GM12878 (cell line): Measurements from ENCODE around the gene SCAMP4. TPM values are rescaled to one million over a fixed set of nuclear protein-coding genes. Genes with fewer than 3 reads are reported as not detected.

Experiments used
- ATAC-seq: fragments of 200-7000 bp; cut with Tn5 transposase; 3 replicates; pipeline ENCODE4 v1.9.1; 2020; ENCODE audit warnings: mild to moderate bottlenecking, moderate library complexity
- BruUV-seq: library from RNA; stranded (reverse); fragments of 400-500 nt; replicated peaks from 2 replicates; lab custom pipeline; 2021; lab: Mats Ljungman, UMichigan
- CTCF ChIA-PET: fragments of 300-600 bp; sonication (Branson Sonifier 250); formaldehyde crosslinking; extraction: SDS; loops from one replicate; lab custom pipeline; 2021; ENCODE audit warnings: inconsistent platforms; lab: Yijun Ruan, JAX
- POLR2A ChIA-PET: fragments of 350-600 bp; formaldehyde crosslinking; extraction: SDS; loops from one replicate; lab custom pipeline; 2021; ENCODE audit warnings: inconsistent platforms; lab: Charles Lee
- RAD21 ChIA-PET: fragments of 300-600 bp; sonication (Branson Sonifier 250); formaldehyde crosslinking; loops from one replicate; lab custom pipeline; 2023; ENCODE audit warnings: antibody characterized with exemption; ENCODE audit not compliant: unreplicated experiment; lab: Charles Lee
- SMC1A ChIA-PET: fragments of 300-600 bp; sonication (Branson Sonifier 250); formaldehyde crosslinking; loops from one replicate; lab custom pipeline; 2023; ENCODE audit not compliant: unreplicated experiment, uncharacterized antibody; lab: Charles Lee
- DNase-seq: peaks from one replicate; pipeline ENCODE4 v3.0.0-alpha.2; 2011; ENCODE audit warnings: low read depth, low spot score
- FAIRE-seq: peaks from 3 replicates; lab custom pipeline; 2011; peaks lifted over from hg19 to GRCh38; lab: Jason Lieb, UNC
- H2AFZ ChIP-seq: 2 replicates; pipeline ENCODE4 v1.6.0; 2011; ENCODE audit warnings: low read depth, low read length, control low read depth; ENCODE audit not compliant: control insufficient read depth
- H3K27ac ChIP-seq: 2 replicates; pipeline ENCODE4 v1.5.1; 2011; ENCODE audit warnings: control low read depth; ENCODE audit not compliant: control insufficient read depth, insufficient read depth
- H3K27me3 ChIP-seq, 2 experiments: replicated peaks in 1 of 2; 2 replicates each; pipeline versions ENCODE4 v1.6.0 to v1.6.1; 2011; ENCODE audit warnings: low read length in 1 of 2; ENCODE audit not compliant: control insufficient read depth in 2 of 2, insufficient read depth in 2 of 2
- H3K36me3 ChIP-seq, 2 experiments: 2 replicates each; pipeline ENCODE4 v1.5.1; 2011; ENCODE audit warnings: low read length in 1 of 2; ENCODE audit not compliant: control insufficient read depth in 2 of 2, insufficient read depth in 2 of 2
- H3K4me1 ChIP-seq: 2 replicates; pipeline ENCODE4 v1.6.1; 2011; ENCODE audit warnings: mild to moderate bottlenecking, low read length, moderate library complexity, mixed read lengths; ENCODE audit not compliant: control insufficient read depth, insufficient read depth
- H3K4me2 ChIP-seq: 2 replicates; pipeline ENCODE4 v1.6.0; 2011; ENCODE audit warnings: control low read depth; ENCODE audit not compliant: control insufficient read depth, insufficient read depth
- H3K4me3 ChIP-seq: fragments of 200-600 bp; sonication (generic); 2 replicates; pipeline ENCODE4 v1.5.1; 2016
- H3K79me2 ChIP-seq: 2 replicates; pipeline ENCODE4 v1.6.0; 2011; ENCODE audit warnings: low read length; ENCODE audit not compliant: control insufficient read depth, insufficient read depth
- H3K9ac ChIP-seq: 2 replicates; pipeline ENCODE4 v1.8.0; 2011; ENCODE audit warnings: low read length, control low read depth, mixed read lengths; ENCODE audit not compliant: control insufficient read depth, insufficient read depth
- H3K9me3 ChIP-seq: replicated peaks from 3 replicates; pipeline ENCODE4 v1.5.1; 2011; ENCODE audit warnings: mild to moderate bottlenecking, low read length; ENCODE audit not compliant: control insufficient read depth, insufficient read depth
- H4K20me1 ChIP-seq: 2 replicates; pipeline ENCODE4 v1.6.0; 2011; ENCODE audit not compliant: control insufficient read depth, insufficient read depth
- CBX3 ChIP-seq: fragments of 200-600 bp; sonication (generic); IDR thresholded peaks from 2 replicates; pipeline ENCODE4 v1.6.1; 2016; ENCODE audit warnings: low read depth, borderline replicate concordance
- CBX5 ChIP-seq: sonication (generic); IDR thresholded peaks from 2 replicates; pipeline ENCODE4 v1.6.1; 2016; ENCODE audit warnings: low read depth, moderate library complexity, mild to moderate bottlenecking, inconsistent platforms
- CREB1 ChIP-seq: IDR thresholded peaks from 2 replicates; pipeline ENCODE4 v1.6.1; 2012; ENCODE audit warnings: low read depth, mild to moderate bottlenecking, inconsistent platforms
- CTCF ChIP-seq, 3 experiments: IDR thresholded peaks in 2 of 3; conservative IDR thresholded peaks in 1 of 3; 2 replicates each; pipeline ENCODE4 v1.5.1; 2011; ENCODE audit warnings: low read depth in 3 of 3, low read length in 3 of 3, mild to moderate bottlenecking in 3 of 3, control low read depth in 2 of 3, moderate library complexity in 2 of 3, inconsistent platforms in 1 of 3, mixed read lengths in 1 of 3; ENCODE audit not compliant: control insufficient read depth in 2 of 3, insufficient read depth in 1 of 3; ENCODE audit errors: extremely low read depth in 1 of 3
- ELK1 ChIP-seq: IDR thresholded peaks from 2 replicates; pipeline ENCODE4 v1.6.1; 2012; ENCODE audit warnings: low read depth, low read length, improper control_type of control experiment
- KAT2A ChIP-seq: conservative IDR thresholded peaks from 2 replicates; pipeline ENCODE4 v1.6.1; 2011; ENCODE audit warnings: low read depth, low read length; ENCODE audit not compliant: control insufficient read depth
- MEF2B ChIP-seq: fragments of 450-650 bp; IDR thresholded peaks from 2 replicates; pipeline ENCODE4 v1.6.1; 2018; ENCODE audit warnings: mild to moderate bottlenecking, moderate library complexity; ENCODE audit not compliant: partially characterized antibody, poor library complexity, severe bottlenecking
- MLLT1 ChIP-seq: fragments of 450-650 bp; IDR thresholded peaks from 2 replicates; pipeline ENCODE4 v1.6.1; 2016; ENCODE audit warnings: mild to moderate bottlenecking
- MXI1 ChIP-seq: fragments of 150-350 bp; IDR thresholded peaks from 2 replicates; pipeline ENCODE4 v1.6.1; 2011; ENCODE audit warnings: low read depth, mild to moderate bottlenecking, inconsistent platforms, low read length, improper control_type of control experiment
- NBN ChIP-seq: fragments of 450-650 bp; IDR thresholded peaks from 2 replicates; pipeline ENCODE4 v1.6.1; 2016
- NR2C2 ChIP-seq: IDR thresholded peaks from 2 replicates; pipeline ENCODE4 v1.6.1; 2011; ENCODE audit warnings: borderline replicate concordance, low read depth; ENCODE audit not compliant: control insufficient read depth, insufficient read length
- NRF1 ChIP-seq: conservative IDR thresholded peaks from 2 replicates; pipeline ENCODE4 v1.6.1; 2011; ENCODE audit warnings: mild to moderate bottlenecking, low read depth, low read length, improper control_type of control experiment
- PAX5 ChIP-seq: IDR thresholded peaks from 2 replicates; pipeline ENCODE4 v1.6.1; 2011; ENCODE audit warnings: low read depth, low read length, borderline replicate concordance
- RAD21 ChIP-seq: IDR thresholded peaks from 2 replicates; pipeline ENCODE4 v1.6.1; 2011; ENCODE audit warnings: mild to moderate bottlenecking, low read depth, low read length, moderate library complexity; ENCODE audit not compliant: insufficient read depth
- RAD51 ChIP-seq: fragments of 450-650 bp; IDR thresholded peaks from 2 replicates; pipeline ENCODE4 v1.6.1; 2016; ENCODE audit warnings: moderate library complexity, mild to moderate bottlenecking, inconsistent platforms
- SIN3A ChIP-seq: IDR thresholded peaks from 2 replicates; pipeline ENCODE4 v1.6.1; 2012; ENCODE audit warnings: low read depth, low read length, improper control_type of control experiment
- SMAD1 ChIP-seq: fragments of 450-650 bp; IDR thresholded peaks from 2 replicates; pipeline ENCODE4 v1.6.1; 2018; ENCODE audit warnings: mild to moderate bottlenecking, low read depth; ENCODE audit not compliant: partially characterized antibody
- SRF ChIP-seq, 2 experiments: IDR thresholded peaks; 2 replicates each; pipeline ENCODE4 v1.6.1; 2011; ENCODE audit warnings: low read depth in 2 of 2, low read length in 2 of 2, mild to moderate bottlenecking in 1 of 2, moderate library complexity in 1 of 2
- ZNF24 ChIP-seq: fragments of 450-650 bp; IDR thresholded peaks from 2 replicates; pipeline ENCODE4 v1.6.1; 2017; ENCODE audit warnings: antibody characterized with exemption, mild to moderate bottlenecking
- ZNF384 ChIP-seq: IDR thresholded peaks from 2 replicates; pipeline ENCODE4 v1.6.1; 2012; ENCODE audit warnings: low read depth, mild to moderate bottlenecking, low read length, improper control_type of control experiment, borderline replicate concordance
- WGBS: methylation state at CpG from one replicate; pipeline ENCODE4 v1.1.6; 2016; ENCODE audit warnings: low lambda C conversion rate; ENCODE audit not compliant: insufficient replicate concordance, insufficient coverage; ENCODE audit errors: missing lambda C conversion rate; 5-methylcytosine and 5-hydroxymethylcytosine counted together
- in situ Hi-C: fragments of 300-500 bp; cut with MboI; formaldehyde crosslinking; loops from 9 replicates; pipeline ENCODE4 v1.14.3; 2018; ENCODE audit warnings: mixed read lengths
- intact Hi-C: fragments of 100-400 bp; cut with micrococcal nuclease; formaldehyde crosslinking; loops from one replicate; pipeline ENCODE4 v1.14.2; 2022; ENCODE audit not compliant: unreplicated experiment
- polyA plus RNA-seq, 11 experiments: library from polyadenylated mRNA; depleted of rRNA in 4 of 11; unstranded in 6 of 11; stranded (reverse) in 5 of 11; fragments of >200 nt; fragmentation: Nextera tagmentation in 4 of 11; fragmentation: Illumina TruSeq in 1 of 11; extraction: Ambion mirVana in 4 of 11; extraction: Trizol in 1 of 11; gene quantifications; 1 replicate in 1 of 11; 2 replicates in 10 of 11; pipeline versions ENCODE4 v1.2.1 to v1.2.3, GENCODE V29; 2011 to 2016; ENCODE audit warnings: inconsistent platforms in 2 of 11, missing spikeins in 2 of 11, low read depth in 1 of 11
- total RNA-seq, 4 experiments: library from RNA; depleted of rRNA in 3 of 4; stranded (reverse); fragments of >200 nt in 3 of 4; fragmentation: Illumina TruSeq in 1 of 4; extraction: Trizol in 1 of 4; gene quantifications; 2 replicates each; pipeline versions ENCODE4 v1.2.1 to v1.2.3, GENCODE V29; 2013 to 2021

SCAMP4 gene
- total and polyA plus RNA-seq, 10 of the 15 experiments (the other 5 are each of a cell fraction or from before 2014, with no cell fraction given), result 0.63 to 34.7 (median 12.8) TPM

- ATAC-seq, result peak; percentile 33
- H3K27ac ChIP-seq, result no peak overlapping the region
- CTCF ChIA-PET, result interaction anchor here (0.6 to 1.4 kb wide), 2 partner anchors 38 to 659 kb away, joined by 3 read pairs; no protein-coding TSS in a partner anchor
- RAD21 ChIA-PET, result interaction anchor here (1.1 kb wide), 1 partner anchor 72 kb away, joined by 4 read pairs; no protein-coding TSS in a partner anchor
- SMC1A ChIA-PET, result interaction anchor here (0.7 kb wide), 1 partner anchor 27 kb away, joined by 3 read pairs; no protein-coding TSS in a partner anchor
- intact Hi-C loops (no loop called here), in situ Hi-C loops (no loop called here)
- peaks cover 11% of the 10 kb centered on the region for H3K4me1 ChIP-seq
- H3K27me3 ChIP-seq, result no peaks in the 10 kb centered on the region
- peak; percentile 99 for TF ChIP-seq MLLT1
- TF ChIP-seq RAD21, result no peak
- TF ChIP-seq SIN3A, result no peak
- no peak for TF ChIP-seq NBN
- no peak for TF ChIP-seq ZNF24
- no peak for TF ChIP-seq CBX3
- TF ChIP-seq PAX5, result no peak
- no peak for TF ChIP-seq MEF2B
- no peak for TF ChIP-seq ELK1
- TF ChIP-seq MXI1, result no peak
- TF ChIP-seq ZNF384, result no peak
- no peak for TF ChIP-seq KAT2A
- TF ChIP-seq SMAD1, result no peak
- TF ChIP-seq SRF (IDR thresholded peaks at IDR 0.05; ENCODE audit: low read depth in 2 of 2, low read length in 2 of 2), result peak; percentile 40 to 86; a peak in 2 of 4 replicates
- no peak for TF ChIP-seq CTCF (IDR thresholded peaks at IDR 0.05 in 2 of 3, conservative IDR thresholded peaks at IDR 0.05 in 1 of 3; ENCODE audit: control insufficient read depth in 2 of 3, extremely low read depth in 1 of 3, insufficient read depth in 1 of 3, low read depth in 3 of 3, low read length in 3 of 3)
- peak; percentile 72 for TF ChIP-seq NR2C2
- TF ChIP-seq CBX5, result peak; percentile 69; the same call in 1 of the 2 replicates
- no peak for TF ChIP-seq CREB1
- no peak for TF ChIP-seq NRF1
- no peak for TF ChIP-seq RAD51
- no TSS peak for BruUV-seq
- H3K79me2 ChIP-seq, result peaks cover 7% of the 10 kb centered on the region
- H2AFZ ChIP-seq, result no peak overlapping the region
- FAIRE-seq, result peak; percentile 75
- H4K20me1 ChIP-seq, result no peaks in the 10 kb centered on the region
- WGBS, result 80% methylated on average over 11 of the region's 11 CpGs
- H3K36me3 ChIP-seq, result no peaks in the 10 kb centered on the region
- H3K4me3 ChIP-seq, result no peak overlapping the region
- POLR2A ChIA-PET, result interaction anchor here (0.6 to 0.7 kb wide), 2 partner anchors 26 to 39 kb away, joined by 4 to 7 read pairs; no protein-coding TSS in a partner anchor
- peaks cover 3% of the 10 kb centered on the region; the same call in 1 of the 3 replicates for H3K9me3 ChIP-seq
- DNase-seq, result no peak
- no peak overlapping the region for H3K4me2 ChIP-seq
- H3K9ac ChIP-seq, result no peak overlapping the region
These were observed 30.4 kb downstream of the SCAMP4 start for GRCh38 chr19:1935484-1936208.
